PFSK-1 (cell line): Measurements from ENCODE around the gene CUL1.

Source experiments
- FOXP2 ChIP-seq: optimal IDR thresholded peaks from 2 replicates; pipeline ENCODE3; 2011; ENCODE audit warnings: borderline replicate concordance, control low read depth, inconsistent platforms; ENCODE audit not compliant: insufficient read depth; ENCODE audit errors: extremely low read length, extremely low read depth
- POLR2AphosphoS5 ChIP-seq: IDR thresholded peaks from 2 replicates; pipeline ENCODE4 v1.6.1; 2012; ENCODE audit warnings: low read depth, mild to moderate bottlenecking, control low read depth, low read length, moderate library complexity
- REST ChIP-seq, 2 experiments: IDR thresholded peaks; 2 replicates each; pipeline versions ENCODE4 v1.6.1 to v1.8.0; 2011 to 2012; ENCODE audit warnings: low read depth in 2 of 2, low read length in 2 of 2, control low read depth in 1 of 2, inconsistent platforms in 1 of 2, mild to moderate bottlenecking in 1 of 2, moderate library complexity in 1 of 2; ENCODE audit not compliant: insufficient read depth in 1 of 2
- SIN3A ChIP-seq: IDR thresholded peaks from 2 replicates; pipeline ENCODE4 v1.6.1; 2012; ENCODE audit warnings: mild to moderate bottlenecking, low read length, moderate library complexity, borderline replicate concordance; ENCODE audit not compliant: insufficient read depth
- TAF1 ChIP-seq: IDR thresholded peaks from 2 replicates; pipeline ENCODE4 v1.6.1; 2012; ENCODE audit warnings: low read length, control low read depth, borderline replicate concordance; ENCODE audit not compliant: insufficient read depth

Gene CUL1

GRCh38 chr7:148802101-148802493 lies 103.4 kb downstream of the CUL1 start:
- TF ChIP-seq SIN3A, result no peak
- no peak for TF ChIP-seq REST (IDR thresholded peaks at IDR 0.05; ENCODE audit: insufficient read depth in 1 of 2, low read depth in 2 of 2, low read length in 2 of 2)
- no peak for TF ChIP-seq FOXP2
- TF ChIP-seq TAF1, result no peak
- TF ChIP-seq POLR2AphosphoS5, result no peak

GRCh38 chr7:148803094-148803493 lies 104.4 kb downstream of the CUL1 start:
- TF ChIP-seq SIN3A (no peak), TAF1 (no peak), FOXP2 (no peak), REST (IDR thresholded peaks at IDR 0.05; ENCODE audit: insufficient read depth in 1 of 2, low read depth in 2 of 2, low read length in 2 of 2) (no peak), POLR2AphosphoS5 (no peak)

GRCh38 chr7:148804343-148805235 lies 105.9 kb downstream of the CUL1 start:
- TF ChIP-seq POLR2AphosphoS5 (no peak), TAF1 (no peak), SIN3A (no peak), REST (IDR thresholded peaks at IDR 0.05; ENCODE audit: insufficient read depth in 1 of 2, low read depth in 2 of 2, low read length in 2 of 2) (no peak), FOXP2 (no peak)

- TF ChIP-seq SIN3A (no peak), TAF1 (no peak), POLR2AphosphoS5 (no peak), FOXP2 (no peak), REST (IDR thresholded peaks at IDR 0.05; ENCODE audit: insufficient read depth in 1 of 2, low read depth in 2 of 2, low read length in 2 of 2) (no peak)
These were observed 107.5 kb downstream of the CUL1 start for GRCh38 chr7:148806187-148806586.
